Measurements from ENCODE around the gene TIMP3. TPM values are rescaled to one million over a fixed set of nuclear protein-coding genes. Genes with fewer than 3 reads are reported as not detected.

The TIMP3 gene
- total RNA-seq, 2 donors from 2014 or later: 344 to 654 TPM

GRCh38 chr22:32900886-32901635, 99.6 kb downstream of the TIMP3 start:
- no peak for DNase-seq (ENCODE audit: low spot score)
- intact Hi-C loops (cut with DNase I): no loop called here

GRCh38 chr22:32901925-32902324, 100.4 kb downstream of the TIMP3 start:
- no peak for DNase-seq (ENCODE audit: low spot score)
- intact Hi-C loops (cut with DNase I): no loop called here

GRCh38 chr22:32903507-32903906, 102.0 kb downstream of the TIMP3 start:
- DNase-seq (ENCODE audit: low spot score): no peak
- intact Hi-C loops (cut with DNase I): no loop called here

- no peak for DNase-seq (ENCODE audit: low spot score)
- intact Hi-C loops (cut with DNase I): no loop called here
These were observed 102.5 kb downstream of the TIMP3 start for GRCh38 chr22:32904044-32904443.

- intact Hi-C loops (cut with DNase I): no loop called here
- no peak for DNase-seq (ENCODE audit: low spot score)
These were observed 103.9 kb downstream of the TIMP3 start for GRCh38 chr22:32905400-32905799.

GRCh38 chr22:32909581-32910428, 108.3 kb downstream of the TIMP3 start:
- intact Hi-C loops (cut with DNase I): no loop called here
- DNase-seq (ENCODE audit: low spot score): no peak

- intact Hi-C loops (cut with DNase I): no loop called here
- DNase-seq (ENCODE audit: low spot score): no peak
These were observed 108.9 kb downstream of the TIMP3 start for GRCh38 chr22:32910429-32910772.

GRCh38 chr22:32911503-32911902, 110.0 kb downstream of the TIMP3 start:
- no peak for DNase-seq (ENCODE audit: low spot score)
- intact Hi-C loops (cut with DNase I): no loop called here
